GM12864 (cell line): ENCODE data around the gene CTAGE9.

Experiments used
- DNase-seq: peaks from one replicate; pipeline ENCODE4 v3.0.0-alpha.2; 2011; ENCODE audit warnings: low read depth
- H3K4me3 ChIP-seq: 2 replicates; pipeline ENCODE4 v1.5.1; 2011; ENCODE audit warnings: mild to moderate bottlenecking, low read depth, low read length, control low read depth
- TF ChIP-seq, protein P1 (sequence below): IDR thresholded peaks from 2 replicates; pipeline ENCODE4 v1.5.1; 2011; ENCODE audit warnings: low read depth, mild to moderate bottlenecking, moderate library complexity, low read length, control low read depth, inconsistent platforms; ENCODE audit errors: missing control alignments

The CTAGE9 gene

DNA sequence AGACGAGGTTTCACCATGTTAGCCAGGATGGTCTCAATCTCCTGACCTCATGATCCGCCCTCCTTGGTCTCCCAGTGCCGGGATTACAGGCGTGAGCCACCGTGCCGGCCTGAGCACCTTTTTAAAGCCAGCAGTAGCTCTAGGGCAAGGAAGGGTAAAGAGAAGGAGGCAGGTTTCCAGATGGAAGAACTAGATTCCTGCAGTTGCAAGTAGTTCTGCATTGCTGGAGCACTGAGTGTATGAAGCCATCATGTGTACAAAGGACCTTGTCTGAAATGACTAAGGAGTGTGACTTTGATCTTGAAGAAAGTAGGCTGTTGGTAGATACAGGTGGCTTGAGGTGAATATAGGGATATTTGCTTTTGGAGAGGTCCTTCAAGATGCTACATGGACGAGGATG, 13.9 kb downstream of the CTAGE9 start:
- H3K4me3 ChIP-seq = no peak overlapping the region
- no peak for DNase-seq
- TF ChIP-seq, protein P1, sequence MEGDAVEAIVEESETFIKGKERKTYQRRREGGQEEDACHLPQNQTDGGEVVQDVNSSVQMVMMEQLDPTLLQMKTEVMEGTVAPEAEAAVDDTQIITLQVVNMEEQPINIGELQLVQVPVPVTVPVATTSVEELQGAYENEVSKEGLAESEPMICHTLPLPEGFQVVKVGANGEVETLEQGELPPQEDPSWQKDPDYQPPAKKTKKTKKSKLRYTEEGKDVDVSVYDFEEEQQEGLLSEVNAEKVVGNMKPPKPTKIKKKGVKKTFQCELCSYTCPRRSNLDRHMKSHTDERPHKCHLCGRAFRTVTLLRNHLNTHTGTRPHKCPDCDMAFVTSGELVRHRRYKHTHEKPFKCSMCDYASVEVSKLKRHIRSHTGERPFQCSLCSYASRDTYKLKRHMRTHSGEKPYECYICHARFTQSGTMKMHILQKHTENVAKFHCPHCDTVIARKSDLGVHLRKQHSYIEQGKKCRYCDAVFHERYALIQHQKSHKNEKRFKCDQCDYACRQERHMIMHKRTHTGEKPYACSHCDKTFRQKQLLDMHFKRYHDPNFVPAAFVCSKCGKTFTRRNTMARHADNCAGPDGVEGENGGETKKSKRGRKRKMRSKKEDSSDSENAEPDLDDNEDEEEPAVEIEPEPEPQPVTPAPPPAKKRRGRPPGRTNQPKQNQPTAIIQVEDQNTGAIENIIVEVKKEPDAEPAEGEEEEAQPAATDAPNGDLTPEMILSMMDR = no peak

DNA sequence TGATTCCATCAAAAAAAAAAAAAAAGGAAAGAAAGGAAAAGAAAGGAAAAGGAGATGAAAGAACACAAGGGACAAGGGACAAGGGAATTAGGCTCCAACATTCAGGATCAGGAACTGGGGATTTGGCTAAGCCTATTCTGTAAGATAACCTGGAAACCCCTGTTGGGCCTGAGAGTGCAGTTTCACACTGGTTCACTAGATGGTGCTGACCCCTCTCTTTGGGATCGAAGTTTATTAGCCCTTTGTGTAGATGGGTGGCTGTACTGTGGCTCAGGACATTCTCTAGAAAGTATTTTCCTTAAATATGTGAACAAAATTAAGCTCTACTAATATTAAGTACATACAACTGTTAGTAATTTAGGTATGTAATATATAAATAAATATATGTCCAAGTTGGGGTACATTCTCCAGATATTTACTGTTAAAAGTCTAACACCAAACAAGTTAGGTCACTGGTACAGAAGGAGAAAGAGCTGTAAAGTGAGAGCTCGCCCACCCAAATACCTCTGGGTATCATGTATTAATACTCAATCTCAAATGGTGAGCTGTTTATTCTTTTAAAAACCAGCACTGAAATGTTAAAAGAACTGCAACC, 15.9 kb downstream of the CTAGE9 start:
- TF ChIP-seq, protein P1 = peak; percentile 73
- no peak for DNase-seq
- H3K4me3 ChIP-seq = no peak overlapping the region

DNA sequence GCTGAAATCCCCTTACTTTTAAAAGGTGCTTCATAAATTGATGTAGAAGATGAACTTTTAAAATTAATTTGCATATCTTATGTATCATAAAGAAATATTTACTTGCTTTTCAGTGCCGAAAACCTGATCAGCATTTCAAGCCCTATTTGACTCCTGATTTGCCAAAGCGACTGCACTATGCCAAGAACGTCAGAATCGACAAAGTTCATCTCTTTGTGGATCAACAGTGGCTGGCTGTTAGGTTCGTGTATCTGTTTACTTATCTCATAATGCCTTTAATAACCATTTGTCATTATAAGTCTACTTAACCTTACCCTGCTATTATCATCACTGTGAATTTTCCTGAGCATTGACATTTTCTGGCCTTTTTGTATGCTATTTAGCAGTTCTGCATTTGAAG, 17.4 kb downstream of the CTAGE9 start:
- no peak overlapping the region for H3K4me3 ChIP-seq
- DNase-seq = no peak
- TF ChIP-seq, protein P1 = no peak

DNA sequence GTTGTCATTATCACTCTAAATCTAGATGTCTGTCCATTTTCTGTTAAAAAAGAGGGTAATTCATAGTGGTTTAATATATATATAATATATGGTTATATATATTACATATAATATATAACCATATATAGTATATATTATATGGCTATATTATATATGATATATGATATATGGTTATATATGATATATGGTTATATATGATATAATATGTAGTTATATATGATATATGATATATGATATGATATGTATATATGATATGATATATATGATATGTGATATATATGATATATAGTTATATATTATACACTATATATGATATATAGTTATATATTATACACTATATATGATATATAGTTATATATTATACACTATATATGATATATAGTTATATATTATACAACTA, 18.2 kb downstream of the CTAGE9 start:
- TF ChIP-seq, protein P1 = no peak

DNA sequence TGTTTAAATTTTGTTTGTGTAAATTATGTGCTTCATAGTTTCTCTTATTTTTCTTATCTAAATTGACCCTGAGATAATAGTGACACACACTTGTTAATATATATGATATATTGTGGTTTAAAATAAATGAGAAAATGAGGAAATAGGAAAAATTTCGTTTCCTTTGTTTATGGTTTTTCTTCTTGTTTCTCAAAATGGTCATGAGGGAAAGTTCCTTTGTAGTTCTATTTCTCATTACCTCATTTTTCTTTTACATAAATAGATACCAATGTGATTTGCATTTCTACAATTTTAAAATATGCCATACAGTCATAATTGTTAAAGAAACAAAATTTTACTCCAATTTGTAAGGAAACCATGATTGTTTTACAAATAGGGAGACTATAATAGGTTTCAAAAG, 18.8 kb downstream of the CTAGE9 start:
- DNase-seq = no peak
- no peak overlapping the region for H3K4me3 ChIP-seq
- TF ChIP-seq, protein P1 = no peak

More for the DNA sequence above, 18.2 kb downstream of the CTAGE9 start:
- no peak overlapping the region for H3K4me3 ChIP-seq
- DNase-seq = no peak

DNA sequence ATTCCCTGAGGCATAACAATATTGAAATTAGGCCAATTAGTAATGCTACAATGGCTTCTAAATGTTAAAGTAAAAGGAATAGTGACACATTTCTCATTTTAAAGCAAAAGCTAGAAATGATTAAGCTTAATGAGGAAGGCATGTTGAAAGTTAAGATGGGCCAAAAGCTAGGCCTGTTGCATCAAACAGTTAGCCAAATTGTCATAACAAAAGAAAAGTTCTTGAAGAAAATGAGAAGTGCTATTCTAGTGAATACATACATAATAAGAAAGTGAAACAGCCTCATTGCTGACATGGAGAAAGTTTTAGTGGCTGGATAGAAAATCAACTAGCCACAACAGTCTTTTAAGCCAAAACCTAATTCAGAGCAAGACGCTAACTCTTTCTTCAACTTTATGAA, 22.5 kb downstream of the CTAGE9 start:
- no peak overlapping the region for H3K4me3 ChIP-seq
- DNase-seq = no peak
- TF ChIP-seq, protein P1 = no peak

DNA sequence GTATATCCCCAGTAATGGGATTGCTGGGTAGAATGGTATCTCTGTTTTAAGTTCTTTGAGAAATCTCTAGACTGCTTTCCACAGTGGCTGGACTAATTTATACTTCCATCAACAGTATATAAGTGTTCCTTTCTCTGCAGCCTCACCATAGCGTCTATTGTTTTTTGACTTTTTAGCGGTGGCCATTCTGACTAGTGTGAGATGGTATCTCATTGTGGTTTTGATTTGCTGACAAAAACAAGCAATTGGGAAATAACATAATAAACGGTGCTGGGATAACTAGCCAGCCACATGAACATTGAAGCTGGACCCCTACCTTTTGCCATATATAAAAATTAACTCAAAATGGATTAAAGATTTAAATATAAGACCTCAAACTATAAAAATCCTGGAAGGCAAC, 23.8 kb downstream of the CTAGE9 start:
- TF ChIP-seq, protein P1 = no peak
- no peak for DNase-seq
- no peak overlapping the region for H3K4me3 ChIP-seq
